ENCODE data around the gene MST1.

DNA sequence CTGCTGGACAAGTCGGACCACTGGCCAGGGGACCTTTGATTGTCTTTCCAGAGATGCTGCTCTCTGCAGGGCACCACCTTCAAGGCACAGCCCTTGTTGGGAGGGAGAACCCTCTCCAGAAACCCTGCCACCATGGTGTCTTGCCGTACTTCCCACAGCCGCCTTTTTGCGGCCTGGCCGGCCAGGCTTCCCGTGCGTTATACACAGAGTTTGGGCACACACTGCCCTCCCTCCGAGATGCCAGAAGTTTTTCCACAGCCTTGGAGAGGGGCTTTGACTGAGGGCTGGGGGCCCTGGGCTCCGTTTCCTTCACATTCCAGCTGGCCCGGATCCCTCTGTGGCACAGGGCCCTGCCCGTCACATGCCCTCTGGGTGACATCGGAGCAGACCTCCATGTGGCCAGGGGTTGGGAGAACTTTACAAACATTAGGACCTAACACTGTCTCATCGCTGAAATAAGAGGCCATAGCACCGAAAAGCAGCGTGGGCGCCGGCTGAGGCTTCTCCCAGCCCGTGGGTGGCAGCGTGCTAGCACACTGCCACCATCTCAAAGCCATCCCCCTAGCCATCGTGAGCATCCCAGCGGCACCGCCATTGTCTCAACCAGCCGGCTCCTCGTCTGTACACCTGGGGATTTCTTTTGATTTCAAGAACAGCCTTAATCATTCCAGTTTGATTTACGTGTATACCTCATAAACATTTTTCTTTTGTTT, 21.4 kb downstream of the MST1 start:
- TF ChIP-seq EZH2 (IDR thresholded peaks at IDR 0.05; ENCODE audit: borderline replicate concordance) (no peak), EZH2phosphoT487 (IDR thresholded peaks at IDR 0.05; ENCODE audit: low read depth, severe bottlenecking, unreplicated experiment) (no peak)
- TF ChIP-seq, protein P1, sequence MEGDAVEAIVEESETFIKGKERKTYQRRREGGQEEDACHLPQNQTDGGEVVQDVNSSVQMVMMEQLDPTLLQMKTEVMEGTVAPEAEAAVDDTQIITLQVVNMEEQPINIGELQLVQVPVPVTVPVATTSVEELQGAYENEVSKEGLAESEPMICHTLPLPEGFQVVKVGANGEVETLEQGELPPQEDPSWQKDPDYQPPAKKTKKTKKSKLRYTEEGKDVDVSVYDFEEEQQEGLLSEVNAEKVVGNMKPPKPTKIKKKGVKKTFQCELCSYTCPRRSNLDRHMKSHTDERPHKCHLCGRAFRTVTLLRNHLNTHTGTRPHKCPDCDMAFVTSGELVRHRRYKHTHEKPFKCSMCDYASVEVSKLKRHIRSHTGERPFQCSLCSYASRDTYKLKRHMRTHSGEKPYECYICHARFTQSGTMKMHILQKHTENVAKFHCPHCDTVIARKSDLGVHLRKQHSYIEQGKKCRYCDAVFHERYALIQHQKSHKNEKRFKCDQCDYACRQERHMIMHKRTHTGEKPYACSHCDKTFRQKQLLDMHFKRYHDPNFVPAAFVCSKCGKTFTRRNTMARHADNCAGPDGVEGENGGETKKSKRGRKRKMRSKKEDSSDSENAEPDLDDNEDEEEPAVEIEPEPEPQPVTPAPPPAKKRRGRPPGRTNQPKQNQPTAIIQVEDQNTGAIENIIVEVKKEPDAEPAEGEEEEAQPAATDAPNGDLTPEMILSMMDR (IDR thresholded peaks at IDR 0.05; ENCODE audit: poor library complexity), result no peak
